Embryonic facial prominence (tissue), 1 donor: Measurements from ENCODE around the gene GPC5.

ENCODE experiments used
- DNase-seq: peaks from one replicate; pipeline ENCODE4 v3.0.0-alpha.2; 2016; ENCODE audit errors: extremely low spot score

Gene GPC5

DNA sequence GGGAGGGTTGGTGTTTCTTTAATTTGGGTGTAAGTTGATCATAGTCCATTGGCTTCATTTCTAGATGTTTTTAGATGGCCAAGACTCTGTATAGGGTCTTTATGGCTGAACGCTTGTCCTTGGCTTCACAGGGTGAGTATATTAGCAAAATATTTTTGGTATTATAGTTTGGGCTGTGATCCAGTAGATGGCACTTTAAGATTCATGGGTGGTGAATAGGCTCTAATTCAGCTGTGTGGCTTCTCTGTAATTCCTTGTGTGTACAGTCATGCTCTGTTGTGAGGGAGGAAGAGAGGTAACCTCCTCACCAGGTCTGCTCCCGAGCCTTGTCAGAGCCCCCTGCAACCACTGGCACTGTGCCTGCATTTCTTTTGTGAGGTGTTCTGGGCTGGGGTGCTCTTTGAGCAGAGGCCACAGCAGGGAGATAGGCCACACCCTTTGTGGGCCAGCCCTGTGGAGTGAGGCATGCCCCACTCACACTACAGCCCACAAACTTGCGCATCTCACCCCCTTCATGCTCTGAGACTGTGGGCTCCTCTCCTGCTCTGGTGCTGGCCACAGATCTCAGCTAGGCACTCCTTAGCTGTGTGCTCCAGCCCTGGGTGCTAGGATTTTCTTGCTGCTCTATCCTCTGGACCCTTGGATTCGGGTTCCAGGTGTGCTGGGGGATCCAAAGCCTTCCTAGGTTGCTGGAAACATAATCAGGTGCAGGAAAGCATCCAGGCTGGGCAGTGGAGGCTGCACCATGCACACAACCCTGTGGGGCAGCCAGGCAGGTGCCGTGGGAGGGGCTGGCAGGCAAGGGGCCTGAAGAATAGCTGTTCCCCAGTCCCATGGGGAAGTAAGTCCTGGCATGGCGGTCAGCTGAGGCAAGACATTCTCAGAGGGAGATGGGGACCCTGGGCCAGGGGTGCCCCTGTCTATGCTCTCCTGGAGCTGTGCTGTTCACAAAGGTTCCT lies 193.9 kb downstream of the GPC5 start:
- DNase-seq: no peak

DNA sequence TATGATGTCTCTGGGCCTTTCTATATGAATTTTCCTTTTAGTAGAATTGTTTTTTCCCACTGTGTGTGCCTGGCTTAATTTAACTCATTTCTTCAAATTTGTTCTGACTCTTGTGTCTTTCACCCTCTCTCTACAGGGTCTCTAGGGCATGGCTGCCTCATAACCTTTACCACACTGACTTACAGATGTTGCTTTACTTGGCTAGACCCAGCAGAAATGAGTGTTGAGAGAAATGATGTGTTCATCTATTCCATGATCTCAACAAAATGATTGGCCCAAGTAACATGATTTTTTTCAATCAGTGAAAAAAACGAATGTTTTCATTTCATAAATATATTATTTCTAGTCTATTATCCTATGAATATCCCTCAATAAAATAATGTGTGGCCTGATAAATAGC lies 195.0 kb downstream of the GPC5 start:
- no peak for DNase-seq

- DNase-seq: no peak
Observed at GRCh38 chr13:91594061-91594460, 195.6 kb downstream of the GPC5 start.

DNA sequence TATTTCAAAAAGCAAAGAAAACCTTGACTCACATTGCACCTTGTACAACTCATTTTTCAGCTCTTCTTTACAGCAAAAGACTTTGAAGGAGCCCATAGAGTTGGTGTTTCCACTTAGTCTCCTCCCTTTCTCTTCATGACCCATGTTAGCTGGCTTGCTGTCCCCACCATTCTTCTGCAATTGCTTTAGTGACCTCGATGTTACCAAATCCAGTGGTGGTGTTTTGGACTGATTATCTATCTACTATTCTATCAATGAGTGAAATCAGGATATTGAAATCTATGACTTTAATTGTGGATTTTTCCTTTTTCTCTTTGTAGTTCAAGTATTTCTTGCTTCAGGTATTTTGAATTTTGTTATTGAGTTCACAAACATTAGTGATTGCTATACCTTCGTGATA lies 197.3 kb downstream of the GPC5 start:
- no peak for DNase-seq

- no peak for DNase-seq
Observed at GRCh38 chr13:91596842-91597241, 198.4 kb downstream of the GPC5 start.

DNA sequence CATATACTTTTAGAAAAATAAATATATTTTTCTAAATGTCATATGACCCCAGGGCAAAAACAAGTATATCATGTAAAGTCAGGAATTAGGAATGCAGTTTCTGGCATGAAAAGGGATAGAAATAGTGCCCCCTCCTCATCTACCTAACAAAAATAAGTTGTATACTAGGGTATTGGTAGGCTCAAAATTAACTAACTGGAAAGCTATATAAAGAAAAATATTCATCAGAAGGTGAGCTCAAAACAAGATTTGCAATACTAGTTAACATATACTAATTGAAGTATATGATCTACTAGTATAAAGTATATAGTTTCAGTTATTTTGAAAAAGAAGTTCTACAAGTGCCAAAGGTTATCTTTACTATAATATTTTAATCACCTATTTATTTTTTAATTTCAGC lies 200.2 kb downstream of the GPC5 start:
- no peak for DNase-seq

DNA sequence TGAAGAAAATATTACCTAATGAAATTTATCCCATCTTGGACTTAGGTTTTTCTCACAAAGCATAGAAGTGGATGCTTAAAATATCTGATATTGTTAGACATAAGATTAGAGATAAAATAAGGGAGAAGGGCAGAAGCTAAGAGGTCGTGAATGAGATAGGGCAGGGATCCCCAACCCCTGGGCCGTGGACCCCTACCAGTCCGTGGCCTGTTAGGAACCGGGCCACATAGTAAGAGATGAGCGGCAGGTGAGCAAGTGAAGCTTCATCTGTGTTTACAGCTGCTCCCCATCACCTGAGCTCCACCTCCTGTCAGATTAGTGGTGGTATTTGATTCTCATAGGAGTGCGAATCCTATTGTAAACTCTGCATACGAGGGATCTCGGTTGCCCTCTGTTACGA lies 202.9 kb downstream of the GPC5 start:
- DNase-seq: no peak

DNA sequence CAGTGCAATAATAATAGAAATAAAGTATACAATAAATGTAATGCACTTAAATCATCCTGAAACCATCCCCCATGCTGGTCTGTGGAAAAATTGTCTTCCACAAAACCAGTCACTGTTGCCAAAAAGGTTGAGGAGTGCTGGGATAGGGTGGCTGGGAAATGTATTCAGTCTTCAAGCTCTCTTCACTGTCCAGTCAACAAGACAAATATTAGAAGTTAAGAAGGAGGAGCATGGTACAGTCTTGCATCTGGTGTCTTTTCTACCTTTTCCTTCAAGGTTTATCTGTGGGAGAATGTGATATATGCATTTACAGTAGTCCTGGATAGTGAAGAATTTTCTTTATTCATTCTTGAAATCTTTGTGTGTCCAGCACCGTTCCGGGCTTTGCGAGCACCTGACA lies 203.4 kb downstream of the GPC5 start:
- no peak for DNase-seq

DNA sequence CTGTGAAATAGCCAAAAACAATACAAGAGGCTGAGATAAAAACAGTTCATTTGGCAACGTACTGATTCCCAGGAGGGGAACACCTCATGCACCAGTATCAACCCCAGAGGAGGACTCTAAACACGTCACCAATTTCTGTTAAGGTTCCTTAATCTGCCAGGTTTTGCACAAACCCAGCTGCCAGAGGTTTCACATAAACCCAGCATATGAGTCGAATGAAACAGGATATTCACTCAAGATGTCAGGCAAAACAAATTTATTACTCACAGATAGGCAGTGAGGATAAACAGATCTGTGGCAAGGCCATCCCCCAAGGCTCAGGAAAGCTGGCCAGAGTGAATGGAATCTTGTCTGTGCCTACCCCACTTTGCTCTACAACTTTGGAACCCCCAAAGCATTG lies 210.9 kb downstream of the GPC5 start:
- no peak for DNase-seq

DNA sequence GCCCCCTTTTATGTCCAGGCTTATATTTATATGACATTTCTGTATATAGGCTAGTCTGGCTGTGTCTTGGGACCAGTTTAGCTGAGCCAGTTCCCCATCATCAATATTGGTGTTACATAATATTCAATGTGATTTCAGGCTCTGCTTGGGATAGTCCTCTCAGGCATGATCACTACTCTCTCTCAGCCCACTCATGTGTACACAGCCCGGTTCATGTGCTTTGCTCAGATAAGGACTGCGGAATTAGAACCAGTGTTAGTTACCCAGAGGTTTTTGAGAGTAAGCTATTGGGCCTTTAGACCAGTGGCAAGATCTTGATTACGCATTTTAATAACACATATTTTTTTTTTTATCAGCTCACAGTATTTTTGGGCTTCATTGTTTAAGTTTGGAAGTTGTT lies 219.9 kb downstream of the GPC5 start:
- DNase-seq: no peak

- DNase-seq: no peak
Observed at GRCh38 chr13:91620670-91621141, 222.3 kb downstream of the GPC5 start.

DNA sequence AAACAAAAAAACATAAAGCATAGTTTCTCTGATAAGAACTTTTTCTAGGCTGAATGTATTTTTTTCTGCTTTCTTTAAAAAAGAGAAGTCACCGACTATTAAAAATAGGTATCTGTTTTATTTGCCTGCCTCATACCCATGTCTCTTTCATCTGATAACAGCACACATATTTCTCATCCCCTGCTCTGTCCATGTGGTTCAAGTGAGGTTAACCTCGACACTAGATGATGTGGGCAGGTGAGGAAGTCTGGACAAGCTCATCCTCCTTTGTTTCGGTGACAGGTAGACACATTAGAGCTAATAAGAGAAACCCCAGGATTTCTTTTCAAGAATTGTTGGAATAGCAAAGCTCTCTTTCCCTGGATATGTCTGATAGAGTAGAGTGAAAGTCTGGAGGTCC lies 222.7 kb downstream of the GPC5 start:
- DNase-seq: no peak

GRCh38 chr13:91621963-91622362 lies 223.5 kb downstream of the GPC5 start:
- DNase-seq: no peak

- no peak for DNase-seq
Observed at GRCh38 chr13:91622778-91623550, 224.5 kb downstream of the GPC5 start.

DNA sequence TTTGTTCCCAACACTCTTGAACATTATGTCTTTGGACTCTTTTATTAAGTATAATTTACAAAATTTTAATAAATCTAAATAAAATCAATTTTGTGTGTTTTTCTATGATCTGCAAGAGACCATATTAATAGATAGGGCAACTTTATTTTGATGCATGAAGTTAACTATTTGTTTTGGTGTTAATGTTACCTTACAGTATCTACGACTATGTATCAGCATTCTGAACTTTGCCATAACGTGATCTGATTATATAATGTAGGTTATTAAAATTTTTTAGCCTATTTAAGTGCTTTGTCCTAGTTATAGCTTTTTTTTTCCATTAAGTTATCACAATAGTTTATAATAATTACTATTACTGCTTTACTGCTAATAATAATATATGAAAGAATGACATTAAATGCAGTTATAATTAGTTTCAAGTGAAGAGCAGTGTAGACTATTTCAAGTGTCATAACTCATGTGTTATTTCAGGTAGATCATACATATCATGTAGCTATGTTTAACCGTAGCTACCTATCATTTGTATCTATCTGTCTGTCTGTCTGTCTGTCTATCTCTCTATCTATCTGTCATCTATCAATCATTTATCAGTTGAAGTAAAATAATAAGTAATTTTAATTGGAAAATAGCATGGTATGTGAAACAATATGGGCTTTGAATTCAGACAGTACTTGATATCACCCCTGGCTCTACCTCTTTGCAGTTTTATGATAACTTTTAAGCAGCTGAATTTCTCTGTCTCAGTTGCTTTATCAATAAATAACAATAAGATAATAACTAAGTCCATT lies 229.7 kb downstream of the GPC5 start:
- DNase-seq: no peak

GRCh38 chr13:91630946-91631345 lies 232.5 kb downstream of the GPC5 start:
- no peak for DNase-seq

GRCh38 chr13:91632086-91632485 lies 233.7 kb downstream of the GPC5 start:
- no peak for DNase-seq

DNA sequence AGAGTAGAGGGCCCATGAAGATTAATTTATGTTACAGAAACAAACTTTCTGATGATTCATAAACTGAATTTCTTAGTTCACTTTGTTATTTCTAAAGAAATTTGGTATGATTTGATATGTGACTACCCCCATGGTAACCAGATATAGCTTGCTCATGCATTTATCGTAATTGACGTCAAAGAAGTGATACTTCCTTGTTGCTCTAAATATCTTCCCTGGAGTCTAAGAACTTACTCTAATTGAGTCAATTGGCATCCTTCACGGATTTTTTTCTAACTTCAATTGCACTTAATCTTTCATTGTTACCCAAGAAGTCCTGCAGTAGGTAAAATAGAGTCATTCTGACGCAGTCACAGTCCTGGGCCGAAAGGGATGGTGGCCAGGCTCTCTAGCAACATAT lies 240.9 kb downstream of the GPC5 start:
- no peak for DNase-seq

- no peak for DNase-seq
Observed at GRCh38 chr13:91643394-91643793, 245.0 kb downstream of the GPC5 start.

- DNase-seq: no peak
Observed at GRCh38 chr13:91644806-91645205, 246.4 kb downstream of the GPC5 start.

DNA sequence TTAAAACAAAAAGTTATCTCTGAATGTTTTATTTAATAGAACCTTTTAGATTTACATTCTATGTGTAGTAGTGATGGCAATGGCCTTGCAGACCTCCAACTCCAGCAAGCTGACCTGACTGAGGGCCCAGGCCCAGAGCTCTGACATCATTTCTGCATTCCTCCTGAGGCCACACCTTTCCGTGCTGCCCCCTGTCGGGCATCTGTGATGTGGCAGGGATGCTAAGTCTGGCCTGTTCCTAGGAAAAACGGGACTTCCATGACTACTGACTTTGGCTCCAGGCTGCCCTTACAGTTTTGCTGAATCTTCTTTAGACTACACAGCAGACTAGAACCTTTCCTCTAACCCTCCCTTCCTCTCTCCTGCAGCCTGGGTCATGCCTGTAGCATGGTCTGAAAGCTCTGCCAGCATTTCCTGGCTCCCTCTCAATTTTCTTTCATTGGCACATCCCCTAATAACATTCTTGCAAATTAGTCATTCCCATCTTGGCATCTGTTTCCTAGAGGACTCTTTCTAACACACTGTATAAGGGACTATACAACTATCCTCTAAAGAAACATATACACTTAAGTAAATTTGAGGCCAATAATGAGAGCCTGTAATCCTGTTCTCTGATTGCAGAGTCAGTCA lies 249.1 kb downstream of the GPC5 start:
- DNase-seq: no peak

- DNase-seq: no peak
Observed at GRCh38 chr13:91648012-91648411, 249.6 kb downstream of the GPC5 start.
